DND-41 (cell line): Measurements from ENCODE around the gene GNMT.

Experiments
- ATAC-seq: fragments of 200-7000 bp; cut with Tn5 transposase; 3 replicates; pipeline ENCODE4 v1.9.1; 2021; ENCODE audit warnings: low read depth; ENCODE audit not compliant: insufficient read depth
- DNase-seq: peaks from one replicate; pipeline ENCODE4 v3.0.0-alpha.2; 2020
- H2AFZ ChIP-seq: 2 replicates; pipeline ENCODE4 v1.6.0; 2012; ENCODE audit warnings: low read depth, low read length
- H3K27ac ChIP-seq: 2 replicates; pipeline ENCODE4 v1.5.1; 2012; ENCODE audit warnings: low read length, inconsistent platforms
- H3K27me3 ChIP-seq: fragments of 200-600 bp; sonication (generic); 2 replicates; pipeline ENCODE4 v1.6.0; 2012; ENCODE audit warnings: low read length, mild to moderate bottlenecking, inconsistent platforms; ENCODE audit not compliant: insufficient read depth, poor library complexity
- H3K36me3 ChIP-seq: 2 replicates; pipeline ENCODE4 v1.5.1; 2012; ENCODE audit warnings: low read length, inconsistent platforms; ENCODE audit not compliant: insufficient read depth
- H3K4me1 ChIP-seq: 2 replicates; pipeline ENCODE4 v1.5.1; 2012; ENCODE audit warnings: mild to moderate bottlenecking, low read length; ENCODE audit not compliant: insufficient read depth
- H3K4me2 ChIP-seq: 2 replicates; pipeline ENCODE4 v1.6.0; 2012; ENCODE audit warnings: mild to moderate bottlenecking, moderate library complexity, low read length, inconsistent platforms; ENCODE audit not compliant: insufficient read depth
- H3K4me3 ChIP-seq, 2 experiments: fragments of 200-600 bp in 1 of 2; shearing (Covaris generic) in 1 of 2; 2 replicates each; pipeline ENCODE4 v1.5.1; 2012 to 2016; ENCODE audit warnings: inconsistent platforms in 2 of 2, low read length in 2 of 2, mild to moderate bottlenecking in 2 of 2, low read depth in 1 of 2, moderate library complexity in 1 of 2
- H3K79me2 ChIP-seq: 2 replicates; pipeline ENCODE4 v1.6.0; 2012; ENCODE audit warnings: low read length, inconsistent platforms; ENCODE audit not compliant: insufficient read depth
- H3K9ac ChIP-seq: 2 replicates; pipeline ENCODE4 v1.6.0; 2012; ENCODE audit warnings: low read depth, mild to moderate bottlenecking, inconsistent platforms, low read length, moderate library complexity
- H3K9me3 ChIP-seq: 2 replicates; pipeline ENCODE4 v1.5.1; 2012; ENCODE audit warnings: low read length, moderate library complexity, mild to moderate bottlenecking, inconsistent platforms; ENCODE audit not compliant: insufficient read depth, severe bottlenecking
- H4K20me1 ChIP-seq: 2 replicates; pipeline ENCODE4 v1.6.0; 2012; ENCODE audit warnings: low read length; ENCODE audit not compliant: insufficient read depth
- CTCF ChIP-seq: IDR thresholded peaks from 2 replicates; pipeline ENCODE4 v1.5.1; 2012; ENCODE audit warnings: borderline replicate concordance, low read length, moderate library complexity, mild to moderate bottlenecking; ENCODE audit not compliant: poor library complexity, severe bottlenecking; ENCODE audit errors: extremely low read depth
- EZH2 ChIP-seq: IDR thresholded peaks from 3 replicates; pipeline ENCODE4 v1.6.1; 2012; ENCODE audit warnings: borderline replicate concordance, low read depth, mild to moderate bottlenecking, moderate library complexity, low read length, inconsistent platforms; ENCODE audit not compliant: severe bottlenecking

GNMT gene

GRCh38 chr6:42923666-42924065, 36.9 kb upstream of the GNMT start:
- Histone ChIP-seq H3K27me3 (no peaks in the 10 kb centered on the region), H3K4me3 (no peak overlapping the region), H3K9ac (no peak overlapping the region), H4K20me1 (no peaks in the 10 kb centered on the region), H3K27ac (no peak overlapping the region), H3K4me2 (no peak overlapping the region), H3K4me1 (peaks cover 9% of the 10 kb centered on the region), H3K9me3 (no peaks in the 10 kb centered on the region), H3K79me2 (no peaks in the 10 kb centered on the region), H2AFZ (no peak overlapping the region), H3K36me3 (no peaks in the 10 kb centered on the region)
- TF ChIP-seq CTCF (no peak), EZH2 (no peak)
- ATAC-seq (no peak), DNase-seq (no peak)

- no peak overlapping the region for H2AFZ ChIP-seq
- no peaks in the 10 kb centered on the region for H3K9me3 ChIP-seq
- no peak overlapping the region for H3K27ac ChIP-seq
- H3K4me2 ChIP-seq: no peak overlapping the region
- H3K9ac ChIP-seq: no peak overlapping the region
- peaks cover 11% of the 10 kb centered on the region for H3K4me1 ChIP-seq
- H3K27me3 ChIP-seq: no peaks in the 10 kb centered on the region
- ATAC-seq (no peak), DNase-seq (no peak)
- H3K4me3 ChIP-seq: no peak overlapping the region
- peaks cover 2% of the 10 kb centered on the region; the same call in 1 of the 2 replicates for H3K36me3 ChIP-seq
- TF ChIP-seq EZH2 (no peak), CTCF (no peak)
- peaks cover 3% of the 10 kb centered on the region; the same call in 1 of the 2 replicates for H4K20me1 ChIP-seq
- peaks cover 7% of the 10 kb centered on the region for H3K79me2 ChIP-seq
Measured at GRCh38 chr6:42925248-42925857, 35.2 kb upstream of the GNMT start.

GRCh38 chr6:42928986-42929820, 31.4 kb upstream of the GNMT start, which contains the start of gene CNPY3:
CNPY3 (plus strand) TSS chr6:42929480; CDS start chr6:42929571, 91 bp downstream.
- Histone ChIP-seq H3K9ac (peak within 1 kb of the TSS; percentile 84), H3K36me3 (peaks cover 36% of the 10 kb centered on the region), H3K4me3 (peak within 1 kb of the TSS; percentile 84 to 97), H3K27me3 (no peaks in the 10 kb centered on the region), H2AFZ (peak within 1 kb of the TSS; percentile 80), H3K27ac (peak within 1 kb of the TSS; percentile 96), H3K79me2 (peaks cover 45% of the 10 kb centered on the region), H3K4me1 (peaks cover 40% of the 10 kb centered on the region), H3K4me2 (peak within 1 kb of the TSS; percentile 87), H4K20me1 (peaks cover 28% of the 10 kb centered on the region), H3K9me3 (no peaks in the 10 kb centered on the region)
- TF ChIP-seq EZH2: no peak
- no peak for TF ChIP-seq CTCF
- DNase-seq (peak; percentile 99), ATAC-seq (peak; percentile 86)
